BJ (cell line): Measurements from ENCODE around the gene RASGEF1C. TPM values are rescaled to one million over a fixed set of nuclear protein-coding genes. Genes with fewer than 3 reads are reported as not detected.

Experiments
- CTCF ChIA-PET: fragments of 350-600 bp; formaldehyde crosslinking; extraction: SDS; loops from one replicate; lab custom pipeline; 2021; ENCODE audit warnings: antibody characterized with exemption, inconsistent platforms; lab: Yijun Ruan, JAX
- POLR2A ChIA-PET: fragments of 300-600 bp; sonication (Branson Sonifier 250); formaldehyde crosslinking; extraction: SDS; loops from one replicate; lab custom pipeline; 2021; ENCODE audit warnings: antibody characterized with exemption; lab: Charles Lee
- DNase-seq: peaks from one replicate; pipeline ENCODE4 v3.0.0-alpha.2; 2011; ENCODE audit warnings: low read depth
- H3K27me3 ChIP-seq: 2 replicates; pipeline ENCODE4 v1.6.0; 2011; ENCODE audit warnings: low read length; ENCODE audit not compliant: control insufficient read depth, insufficient read depth
- H3K36me3 ChIP-seq: 2 replicates; pipeline ENCODE4 v1.5.1; 2011; ENCODE audit warnings: low read length; ENCODE audit not compliant: control insufficient read depth, insufficient read depth
- H3K4me3 ChIP-seq: 2 replicates; pipeline ENCODE4 v1.5.1; 2011; ENCODE audit warnings: low read depth, mild to moderate bottlenecking, control low read depth, low read length
- polyA plus RNA-seq: library from polyadenylated mRNA; depleted of rRNA; stranded (reverse); fragments of >200 nt; gene quantifications from 2 replicates; pipeline ENCODE4 v1.2.3, GENCODE V29; 2011
- TF ChIP-seq, protein P1 (sequence below): IDR thresholded peaks from 2 replicates; pipeline ENCODE4 v1.5.1; 2011; ENCODE audit warnings: low read depth, mild to moderate bottlenecking, control low read depth, inconsistent platforms, low read length, moderate library complexity; ENCODE audit not compliant: insufficient read depth

The RASGEF1C gene
- polyA plus RNA-seq, 1 experiment, result not detected

DNA sequence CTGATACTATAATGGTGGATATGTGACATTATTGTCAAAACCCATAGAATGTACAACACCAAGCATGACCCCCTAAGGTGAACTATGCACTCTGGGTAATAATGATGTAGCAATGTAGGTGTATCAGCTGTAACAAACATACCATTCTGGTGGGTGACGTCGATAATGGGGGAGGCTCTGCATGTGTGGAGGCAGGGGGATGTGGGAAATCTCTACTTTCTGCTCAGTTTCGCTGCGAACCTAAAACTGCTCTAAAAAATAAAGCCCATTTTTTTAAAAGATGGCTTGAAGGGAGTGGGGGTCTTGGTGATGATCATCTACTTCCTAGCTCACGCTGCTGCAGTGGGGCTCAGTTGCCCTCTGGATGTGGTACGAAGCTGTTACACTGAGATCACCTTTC lies 51.1 kb downstream of the RASGEF1C start:
- no peak overlapping the region for H3K4me3 ChIP-seq
- no peaks in the 10 kb centered on the region for H3K36me3 ChIP-seq
- no peaks in the 10 kb centered on the region for H3K27me3 ChIP-seq
- no peak for DNase-seq
- POLR2A ChIA-PET, result no interaction called here
- TF ChIP-seq, protein P1, sequence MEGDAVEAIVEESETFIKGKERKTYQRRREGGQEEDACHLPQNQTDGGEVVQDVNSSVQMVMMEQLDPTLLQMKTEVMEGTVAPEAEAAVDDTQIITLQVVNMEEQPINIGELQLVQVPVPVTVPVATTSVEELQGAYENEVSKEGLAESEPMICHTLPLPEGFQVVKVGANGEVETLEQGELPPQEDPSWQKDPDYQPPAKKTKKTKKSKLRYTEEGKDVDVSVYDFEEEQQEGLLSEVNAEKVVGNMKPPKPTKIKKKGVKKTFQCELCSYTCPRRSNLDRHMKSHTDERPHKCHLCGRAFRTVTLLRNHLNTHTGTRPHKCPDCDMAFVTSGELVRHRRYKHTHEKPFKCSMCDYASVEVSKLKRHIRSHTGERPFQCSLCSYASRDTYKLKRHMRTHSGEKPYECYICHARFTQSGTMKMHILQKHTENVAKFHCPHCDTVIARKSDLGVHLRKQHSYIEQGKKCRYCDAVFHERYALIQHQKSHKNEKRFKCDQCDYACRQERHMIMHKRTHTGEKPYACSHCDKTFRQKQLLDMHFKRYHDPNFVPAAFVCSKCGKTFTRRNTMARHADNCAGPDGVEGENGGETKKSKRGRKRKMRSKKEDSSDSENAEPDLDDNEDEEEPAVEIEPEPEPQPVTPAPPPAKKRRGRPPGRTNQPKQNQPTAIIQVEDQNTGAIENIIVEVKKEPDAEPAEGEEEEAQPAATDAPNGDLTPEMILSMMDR, result no peak
- CTCF ChIA-PET, result no interaction called here

DNA sequence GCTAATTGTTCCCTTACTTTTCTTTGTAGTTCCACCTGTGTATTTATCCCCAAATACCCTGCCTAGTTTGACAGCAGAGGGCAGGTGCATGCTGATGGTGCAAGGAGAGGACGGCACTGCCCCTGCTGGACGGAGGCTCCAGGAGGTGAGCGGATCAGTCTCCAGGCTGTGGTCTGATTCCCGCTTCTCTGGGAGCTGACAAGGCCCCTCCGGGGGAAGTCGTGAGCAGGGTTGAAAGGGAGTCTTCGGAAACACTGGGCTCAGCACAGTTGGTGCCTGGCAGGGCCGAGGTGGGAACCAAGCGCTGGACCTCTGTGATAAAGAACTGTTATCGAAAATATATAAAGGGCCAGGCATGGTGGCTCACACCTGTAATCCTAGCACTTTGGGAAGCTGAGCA lies 52.9 kb downstream of the RASGEF1C start:
- POLR2A ChIA-PET, result no interaction called here

DNA sequence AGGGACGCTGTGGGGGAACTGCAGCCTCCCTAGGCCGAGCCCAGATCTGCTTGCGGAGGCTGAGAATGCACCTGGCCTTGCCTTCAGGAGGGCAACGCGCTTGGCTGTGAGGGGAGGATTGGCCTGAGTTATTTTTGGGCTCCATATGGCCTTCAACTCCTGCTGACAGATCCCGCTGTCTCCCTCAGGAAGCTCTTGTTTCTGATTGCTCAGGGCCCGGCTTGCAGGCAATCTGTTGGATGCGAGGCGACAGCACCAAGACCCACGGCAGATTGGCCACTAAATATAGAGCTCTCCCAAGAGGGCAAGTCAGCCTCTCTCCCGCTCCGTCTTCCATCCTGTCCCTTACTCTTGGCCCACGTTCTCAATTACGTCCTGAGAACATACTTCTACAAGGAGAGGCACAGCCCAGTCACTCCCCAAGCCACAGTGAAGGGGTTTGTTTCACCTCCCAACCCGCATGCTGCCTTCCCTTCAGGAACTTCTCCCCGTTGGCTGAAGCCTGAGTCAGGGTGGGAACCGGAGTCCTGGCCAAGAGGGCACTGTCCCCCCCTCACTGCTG lies 53.6 kb downstream of the RASGEF1C start:
- no peak for DNase-seq
- CTCF ChIA-PET, result interaction anchor here (0.5 kb wide), 1 partner anchor 838 kb away, joined by 3 read pairs; no protein-coding TSS in a partner anchor
- no peaks in the 10 kb centered on the region for H3K36me3 ChIP-seq
- TF ChIP-seq, protein P1, result no peak
- POLR2A ChIA-PET, result no interaction called here
- H3K27me3 ChIP-seq, result no peaks in the 10 kb centered on the region
- no peak overlapping the region for H3K4me3 ChIP-seq

More for the DNA sequence above, 52.9 kb downstream of the RASGEF1C start:
- TF ChIP-seq, protein P1, result no peak
- CTCF ChIA-PET, result no interaction called here
- H3K4me3 ChIP-seq, result no peak overlapping the region
- H3K27me3 ChIP-seq, result no peaks in the 10 kb centered on the region
- no peaks in the 10 kb centered on the region for H3K36me3 ChIP-seq
- no peak for DNase-seq

DNA sequence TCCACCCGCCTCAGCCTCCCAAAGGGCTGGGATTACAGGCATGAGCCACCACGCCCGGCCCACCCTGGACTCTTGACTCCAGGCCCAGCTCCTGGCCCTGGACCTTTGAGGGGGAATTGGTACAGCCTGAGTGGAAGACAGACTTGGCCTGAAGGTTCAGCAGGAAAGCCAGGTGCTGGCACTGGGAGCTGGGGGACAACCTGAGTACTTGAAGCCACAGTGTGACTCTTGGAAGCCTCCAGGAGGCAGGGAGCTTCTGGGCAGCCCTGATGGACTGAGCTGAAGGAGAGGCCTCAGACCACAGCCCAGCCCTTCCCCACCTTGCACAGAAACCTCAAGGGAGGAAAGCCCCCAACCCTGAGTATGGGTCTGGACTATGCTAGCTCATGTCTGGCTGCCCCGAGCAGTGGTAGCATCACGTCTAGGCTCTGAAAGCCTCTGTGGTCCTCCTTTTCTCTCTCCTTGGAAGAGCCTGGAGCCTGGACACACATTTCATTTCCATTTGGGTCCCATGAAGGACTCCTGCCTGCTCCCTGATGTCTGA lies 54.1 kb downstream of the RASGEF1C start:
- POLR2A ChIA-PET, result no interaction called here
- Histone ChIP-seq H3K4me3 (no peak overlapping the region), H3K27me3 (no peaks in the 10 kb centered on the region), H3K36me3 (no peaks in the 10 kb centered on the region)
- DNase-seq, result no peak
- TF ChIP-seq, protein P1, result no peak
- CTCF ChIA-PET, result interaction anchor here (0.5 to 0.7 kb wide), 2 partner anchors 839 to 985 kb away, joined by 3 read pairs; no protein-coding TSS in a partner anchor

DNA sequence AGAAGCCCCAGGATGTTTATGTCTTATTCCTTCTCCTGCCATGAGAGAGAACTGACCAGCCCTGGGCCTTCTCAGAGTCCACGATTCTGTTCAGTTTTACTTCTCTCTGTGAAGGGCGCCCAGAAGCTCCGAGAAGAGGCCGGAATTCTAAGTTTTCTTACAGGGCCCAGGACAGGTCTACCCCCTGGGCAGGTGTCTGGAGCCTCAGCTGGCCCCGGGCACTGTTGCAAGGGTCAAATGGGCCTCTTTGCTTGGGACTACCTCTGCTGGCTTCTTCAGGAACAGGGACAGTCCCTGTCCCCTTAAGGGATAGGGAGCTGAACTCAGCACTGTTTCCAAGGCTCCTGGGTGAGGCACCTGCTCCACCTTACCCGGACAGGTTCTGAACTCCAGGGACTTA lies 55.0 kb downstream of the RASGEF1C start:
- Histone ChIP-seq H3K36me3 (no peaks in the 10 kb centered on the region), H3K27me3 (no peaks in the 10 kb centered on the region), H3K4me3 (no peak overlapping the region)
- TF ChIP-seq, protein P1, result no peak
- CTCF ChIA-PET, result interaction anchor here (0.7 kb wide), 1 partner anchor 986 kb away, joined by 3 read pairs; no protein-coding TSS in a partner anchor
- POLR2A ChIA-PET, result no interaction called here
- no peak for DNase-seq
